B cell (primary cell): ENCODE results near the gene TYW5. TPM values are rescaled to one million over a fixed set of nuclear protein-coding genes. Genes with fewer than 3 reads are reported as not detected.

ENCODE experiments used
- ATAC-seq: fragments of 200-7000 bp; cut with Tn5 transposase; one replicate; pipeline ENCODE4 v1.10.0; 2021; ENCODE audit warnings: low read depth, mild to moderate bottlenecking, moderate number of reproducible peaks, moderate library complexity
- CTCF ChIA-PET: fragments of 350-600 bp; sonication (Branson Sonifier 250); formaldehyde crosslinking; loops from one replicate; lab custom pipeline; 2021; ENCODE audit warnings: antibody characterized with exemption, inconsistent platforms; lab: Charles Lee
- POLR2A ChIA-PET: fragments of 350-600 bp; sonication (Branson Sonifier 250); formaldehyde crosslinking; loops from one replicate; lab custom pipeline; 2021; ENCODE audit warnings: antibody characterized with exemption; lab: Charles Lee
- DNase-seq: peaks from one replicate; pipeline ENCODE4 v3.0.0; 2013
- H2AFZ ChIP-seq: 2 replicates; pipeline ENCODE4 v1.6.1; 2012; ENCODE audit warnings: mild to moderate bottlenecking, low read depth, low read length; ENCODE audit not compliant: insufficient read depth, poor library complexity, severe bottlenecking
- H3K27ac ChIP-seq, 2 donors: 1 replicate in 1 of 2; 2 replicates in 1 of 2; pipeline ENCODE4 v1.5.1; 2012 to 2013; ENCODE audit warnings: low read length in 2 of 2, mild to moderate bottlenecking in 2 of 2, moderate library complexity in 1 of 2
- H3K27me3 ChIP-seq, 4 experiments: fragments of 200-600 bp in 1 of 4; sonication (generic) in 1 of 4; replicated peaks in 1 of 4; 1 replicate in 2 of 4; 2 replicates in 2 of 4; pipeline versions ENCODE4 v1.6.1 to v1.7.0; 2013 to 2016; ENCODE audit warnings: low read length in 3 of 4, mild to moderate bottlenecking in 2 of 4, mixed read lengths in 1 of 4, moderate library complexity in 1 of 4; ENCODE audit not compliant: insufficient read depth in 4 of 4, control insufficient read depth in 3 of 4; ENCODE audit errors: control extremely low read depth in 1 of 4
- H3K36me3 ChIP-seq, 2 experiments: replicated peaks in 1 of 2; 1 replicate in 1 of 2; 2 replicates in 1 of 2; pipeline versions ENCODE4 v1.6.1 to v1.7.1; 2013; ENCODE audit warnings: low read length in 1 of 2; ENCODE audit not compliant: insufficient read depth in 2 of 2, control insufficient read depth in 1 of 2; ENCODE audit errors: control extremely low read depth in 1 of 2, extremely low read depth in 1 of 2
- H3K4me1 ChIP-seq, 2 donors: fragments of 200-600 bp in 1 of 2; sonication (generic) in 1 of 2; 1 replicate in 1 of 2; 2 replicates in 1 of 2; pipeline versions ENCODE4 v1.5.1 to v1.6.1; 2013 to 2017; ENCODE audit warnings: low read length in 2 of 2; ENCODE audit not compliant: control insufficient read depth in 2 of 2, insufficient read depth in 2 of 2
- H3K4me2 ChIP-seq: replicated peaks from 2 replicates; pipeline ENCODE3; 2012; ENCODE audit warnings: mild to moderate bottlenecking, low read depth, low read length; ENCODE audit not compliant: poor library complexity, severe bottlenecking
- H3K4me3 ChIP-seq, 5 experiments: fragments of 200-600 bp in 1 of 5; sonication (generic) in 1 of 5; 1 replicate in 3 of 5; 2 replicates in 2 of 5; pipeline versions ENCODE4 v1.5.1 to v1.7.0; 2011 to 2016; ENCODE audit warnings: low read length in 4 of 5, mild to moderate bottlenecking in 4 of 5, low read depth in 2 of 5, control low read depth in 1 of 5, moderate library complexity in 1 of 5; ENCODE audit not compliant: insufficient read depth in 1 of 5; ENCODE audit errors: control extremely low read depth in 1 of 5, extremely low read depth in 1 of 5
- H3K79me2 ChIP-seq: fragments of 200-600 bp; sonication (generic); one replicate; pipeline ENCODE4 v1.6.0; 2016; ENCODE audit warnings: low read length; ENCODE audit not compliant: control insufficient read depth, insufficient read depth
- H3K9ac ChIP-seq: fragments of 200-600 bp; sonication (generic); 2 replicates; pipeline ENCODE4 v1.6.1; 2017; ENCODE audit warnings: mild to moderate bottlenecking, low read length, moderate library complexity
- H3K9me3 ChIP-seq, 3 donors: one replicate each; pipeline versions ENCODE4 v1.6.1 to v1.7.1; 2013; ENCODE audit warnings: low read length in 2 of 3; ENCODE audit not compliant: control insufficient read depth in 2 of 3, insufficient read depth in 1 of 3; ENCODE audit errors: control extremely low read depth in 1 of 3
- H4K20me1 ChIP-seq: 2 replicates; pipeline ENCODE4 v1.6.0; 2012; ENCODE audit warnings: mild to moderate bottlenecking, low read length; ENCODE audit not compliant: insufficient read depth, control insufficient read depth, poor library complexity, severe bottlenecking
- H3K27ac Mint-ChIP-seq: one replicate; pipeline ENCODE4 v1.8.0; 2021; ENCODE audit warnings: mixed read lengths
- H3K27me3 Mint-ChIP-seq: one replicate; pipeline ENCODE4 v1.8.0; 2021; ENCODE audit warnings: mixed read lengths
- H3K4me1 Mint-ChIP-seq: one replicate; pipeline ENCODE4 v1.8.0; 2021; ENCODE audit warnings: mixed read lengths
- H3K4me3 Mint-ChIP-seq: one replicate; pipeline ENCODE4 v1.8.0; 2021; ENCODE audit warnings: mixed read lengths
- H3K9me3 Mint-ChIP-seq: one replicate; pipeline ENCODE4 v1.8.0; 2022; ENCODE audit warnings: mixed read lengths; ENCODE audit not compliant: insufficient read depth
- CTCF ChIP-seq: fragments of 200-600 bp; IDR thresholded peaks from one replicate; pipeline ENCODE4 v1.8.0; 2022; ENCODE audit warnings: antibody characterized with exemption, mild to moderate bottlenecking
- EZH2 ChIP-seq: IDR thresholded peaks from 2 replicates; pipeline ENCODE4 v1.6.1; 2012; ENCODE audit warnings: borderline replicate concordance, low read depth, mild to moderate bottlenecking, moderate library complexity, low read length; ENCODE audit not compliant: insufficient read depth, poor library complexity, severe bottlenecking
- WGBS: methylation state at CpG from one replicate; pipeline ENCODE4 v1.1.5; 2013; ENCODE audit warnings: missing lambda C conversion rate; ENCODE audit not compliant: insufficient coverage; 5-methylcytosine and 5-hydroxymethylcytosine counted together
- intact Hi-C: fragments of 100-400 bp; cut with micrococcal nuclease; formaldehyde crosslinking; loops from one replicate; pipeline ENCODE4 v1.10.0; 2022
- polyA plus RNA-seq: library from polyadenylated mRNA; depleted of rRNA; stranded (reverse); fragments of >200 nt; gene quantifications from 2 replicates; pipeline ENCODE4 v1.2.3, GENCODE V29; 2012
- total RNA-seq, 2 donors: library from RNA; stranded (reverse); fragments of 120-200 nt in 1 of 2; gene quantifications; 1 replicate in 1 of 2; 2 replicates in 1 of 2; pipeline versions ENCODE4 v1.2.3 to v1.2.4, GENCODE V29; 2013 to 2022

Gene TYW5
- total and polyA plus RNA-seq, 2 donors (not counting 1 experiment from before 2014, with no cell fraction given): 4.5 to 15.0 TPM

DNA sequence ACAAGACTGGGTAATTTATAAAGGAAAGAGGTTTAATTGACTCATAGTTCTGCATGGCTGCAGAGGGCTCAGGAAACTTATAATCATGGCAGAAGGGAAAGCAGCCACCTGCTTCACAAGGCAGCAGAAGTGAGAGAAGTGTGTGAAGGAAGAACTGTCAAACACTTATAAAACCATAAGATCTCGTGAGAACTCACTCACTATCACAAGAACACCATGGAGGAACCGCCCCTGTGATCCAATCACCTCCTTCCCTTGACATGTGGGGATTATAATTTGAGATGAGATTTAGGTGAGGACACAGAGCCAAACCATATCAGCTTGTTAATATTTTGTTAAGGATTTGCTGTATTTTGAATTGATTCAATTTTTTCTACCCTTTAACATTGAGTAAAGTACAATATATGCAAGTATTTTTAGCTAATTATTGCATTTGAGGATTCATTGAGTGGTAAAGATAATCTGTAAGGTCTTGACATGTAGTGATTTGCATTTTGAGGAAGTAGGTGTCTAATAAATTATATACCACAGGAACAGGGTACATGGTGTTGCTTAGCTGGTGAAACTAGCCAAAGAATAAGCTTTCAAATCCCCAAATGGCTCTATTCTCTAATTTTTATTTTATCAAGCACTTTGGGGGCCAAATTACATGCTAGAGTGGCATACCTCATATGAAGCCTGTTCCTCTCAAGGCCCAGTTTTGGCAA lies 48.1 kb downstream of the TYW5 start:
- DNase-seq: no peak
- Histone ChIP-seq H3K4me2 (no peak overlapping the region), H3K9ac (no peak overlapping the region), H3K9me3 (no peaks in the 10 kb centered on the region), H3K27ac (no peak overlapping the region), H4K20me1 (no peaks in the 10 kb centered on the region), H3K79me2 (peaks cover 5% of the 10 kb centered on the region), H3K27me3 (no peaks in the 10 kb centered on the region), H3K4me1 (peaks cover 8 to 16% of the 10 kb centered on the region in 2 donors), H3K36me3 (no peaks in the 10 kb centered on the region), H2AFZ (no peak overlapping the region), H3K4me3 (no peak overlapping the region)
- CTCF ChIA-PET: no interaction called here
- no peak for TF ChIP-seq EZH2
- TF ChIP-seq CTCF: no peak
- Mint-ChIP-seq H3K4me1 (peaks cover 22% of the 10 kb centered on the region), H3K27me3 (no peaks in the 10 kb centered on the region), H3K9me3 (no peaks in the 10 kb centered on the region), H3K4me3 (no peak overlapping the region), H3K27ac (no peak overlapping the region)
- no peak for ATAC-seq
- POLR2A ChIA-PET: interaction anchor here (0.7 kb wide), 1 partner anchor 423 kb away, joined by 4 read pairs; no protein-coding TSS in a partner anchor
- intact Hi-C loops: no loop called here
- WGBS: no CpG with 5 or more reads among the region's 2 CpGs

- Histone ChIP-seq H3K9me3 (no peaks in the 10 kb centered on the region), H3K4me3 (no peak overlapping the region), H4K20me1 (no peaks in the 10 kb centered on the region), H3K27me3 (no peaks in the 10 kb centered on the region), H3K79me2 (no peaks in the 10 kb centered on the region), H3K4me2 (no peak overlapping the region), H3K9ac (no peak overlapping the region), H3K36me3 (no peaks in the 10 kb centered on the region), H3K4me1 (peaks cover 5 to 8% of the 10 kb centered on the region in 2 donors), H2AFZ (no peak overlapping the region), H3K27ac (no peak overlapping the region)
- Mint-ChIP-seq H3K9me3 (no peaks in the 10 kb centered on the region), H3K4me1 (peaks cover 8% of the 10 kb centered on the region), H3K4me3 (no peak overlapping the region), H3K27me3 (no peaks in the 10 kb centered on the region), H3K27ac (no peak overlapping the region)
- ChIA-PET CTCF (interaction anchor here (0.7 kb wide), 1 partner anchor 8 kb away, joined by 4 read pairs; no protein-coding TSS in a partner anchor), POLR2A (no interaction called here)
- ATAC-seq (no peak), DNase-seq (no peak)
- TF ChIP-seq CTCF: no peak
- no peak for TF ChIP-seq EZH2
- WGBS: no CpG with 5 or more reads among the region's 1 CpG
- intact Hi-C loops: no loop called here
These were observed 52.2 kb downstream of the TYW5 start for GRCh38 chr2:199903111-199903510.
